ENCODE results near the gene P3H1.

- no peak for TF ChIP-seq CTCF (IDR thresholded peaks at IDR 0.05)
- TF ChIP-seq EZH2 (IDR thresholded peaks at IDR 0.05; ENCODE audit: borderline replicate concordance, insufficient read depth, low read depth, low read length, poor library complexity, severe bottlenecking), result no peak
Observed at GRCh38 chr1:42739753-42740700, 26.8 kb downstream of the P3H1 start, which contains the start of gene CLDN19.

All from B cell (primary cell).